CD8-positive, alpha-beta memory T cell (primary cell): Measurements from ENCODE around the gene INHBC. TPM values are rescaled to one million over a fixed set of nuclear protein-coding genes. Genes with fewer than 3 reads are reported as not detected.
A peak's percentile ranks its signal among the peaks of the same experiment; 100 is the strongest.

Source experiments
- CTCF ChIA-PET: fragments of 350-600 bp; sonication (Branson Sonifier 250); formaldehyde crosslinking; loops from one replicate; lab custom pipeline; 2021; ENCODE audit warnings: antibody characterized with exemption; lab: Charles Lee
- POLR2A ChIA-PET: fragments of 350-600 bp; sonication (Branson Sonifier 250); formaldehyde crosslinking; loops from one replicate; lab custom pipeline; 2021; ENCODE audit warnings: antibody characterized with exemption; lab: Charles Lee
- DNase-seq, 5 donors: peaks; one replicate each; pipeline versions ENCODE4 v3.0.0 to v3.0.0-alpha.2; 2020 to 2022; ENCODE audit warnings: mixed read lengths in 1 of 5
- H3K27ac ChIP-seq: one replicate; pipeline ENCODE4 v1.7.0; 2013; ENCODE audit warnings: low read depth, mild to moderate bottlenecking, low read length, moderate library complexity
- H3K27me3 ChIP-seq: 2 replicates; pipeline ENCODE4 v1.7.0; 2013; ENCODE audit warnings: low read length, mild to moderate bottlenecking; ENCODE audit not compliant: insufficient read depth, poor library complexity, severe bottlenecking
- H3K36me3 ChIP-seq: 2 replicates; pipeline ENCODE4 v1.7.0; 2013; ENCODE audit warnings: mild to moderate bottlenecking, low read length, moderate library complexity; ENCODE audit not compliant: insufficient read depth
- H3K4me1 ChIP-seq: 2 replicates; pipeline ENCODE4 v1.7.0; 2013; ENCODE audit warnings: mild to moderate bottlenecking, low read length, moderate library complexity; ENCODE audit not compliant: insufficient read depth
- H3K4me3 ChIP-seq: 2 replicates; pipeline ENCODE4 v1.7.0; 2013; ENCODE audit warnings: mild to moderate bottlenecking, low read length
- H3K9me3 ChIP-seq: 2 replicates; pipeline ENCODE4 v1.7.0; 2013; ENCODE audit warnings: mild to moderate bottlenecking, low read length
- H3K27ac Mint-ChIP-seq, 8 donors: one replicate each; pipeline ENCODE4 v1.8.0; 2020 to 2021; ENCODE audit warnings: mixed read lengths in 8 of 8, mild to moderate bottlenecking in 6 of 8, inconsistent platforms in 3 of 8, moderate library complexity in 3 of 8
- H3K27me3 Mint-ChIP-seq, 2 donors: one replicate each; pipeline ENCODE4 v1.8.0; 2020 to 2021; ENCODE audit warnings: mixed read lengths in 2 of 2, mild to moderate bottlenecking in 1 of 2, moderate library complexity in 1 of 2
- H3K36me3 Mint-ChIP-seq, 3 donors: one replicate each; pipeline ENCODE4 v1.8.0; 2020 to 2021; ENCODE audit warnings: mixed read lengths in 3 of 3, inconsistent platforms in 1 of 3, mild to moderate bottlenecking in 1 of 3
- H3K4me1 Mint-ChIP-seq, 3 donors: one replicate each; pipeline ENCODE4 v1.8.0; 2020 to 2021; ENCODE audit warnings: mixed read lengths in 3 of 3, inconsistent platforms in 1 of 3, mild to moderate bottlenecking in 1 of 3
- H3K4me3 Mint-ChIP-seq, 7 donors: one replicate each; pipeline ENCODE4 v1.8.0; 2020 to 2021; ENCODE audit warnings: mixed read lengths in 7 of 7, mild to moderate bottlenecking in 6 of 7, moderate library complexity in 4 of 7, inconsistent platforms in 2 of 7
- H3K9me3 Mint-ChIP-seq, 5 donors: one replicate each; pipeline ENCODE4 v1.8.0; 2020 to 2022; ENCODE audit warnings: mixed read lengths in 5 of 5, mild to moderate bottlenecking in 3 of 5, moderate library complexity in 2 of 5, inconsistent platforms in 1 of 5
- polyA plus RNA-seq: library from polyadenylated mRNA; unstranded; fragments of 300-500 nt; fragmentation: Illumina TruSeq; gene quantifications from one replicate; pipeline ENCODE4 v1.2.3, GENCODE V29; 2021
- total RNA-seq, 2 experiments: library from RNA; stranded (reverse); gene quantifications; one replicate each; pipeline ENCODE4 v1.2.3, GENCODE V29; 2021

The INHBC gene
- total and polyA plus RNA-seq, 3 experiments from 2014 or later, result 0.11 TPM; not detected in 1

GRCh38 chr12:57450057-57450456 lies 15.5 kb downstream of the INHBC start:
- H3K9me3 ChIP-seq, result no peaks in the 10 kb centered on the region
- no peak for DNase-seq
- Mint-ChIP-seq H3K4me1 (no peaks in the 10 kb centered on the region), H3K27me3 (peaks cover 0 to 3% of the 10 kb centered on the region in 2 donors), H3K4me3 (no peak overlapping the region), H3K27ac (no peak overlapping the region), H3K36me3 (no peaks in the 10 kb centered on the region), H3K9me3 (no peaks in the 10 kb centered on the region)
- no peaks in the 10 kb centered on the region for H3K4me1 ChIP-seq
- H3K4me3 ChIP-seq, result no peak overlapping the region
- ChIA-PET POLR2A (no interaction called here), CTCF (interaction anchor here (1.1 to 3.5 kb wide), 2 partner anchors 8 to 27 kb away, joined by 3 to 19 read pairs; partner anchors contain the start of gene GLI1)
- no peaks in the 10 kb centered on the region for H3K36me3 ChIP-seq
- H3K27ac ChIP-seq, result no peak overlapping the region
- no peaks in the 10 kb centered on the region for H3K27me3 ChIP-seq

DNA sequence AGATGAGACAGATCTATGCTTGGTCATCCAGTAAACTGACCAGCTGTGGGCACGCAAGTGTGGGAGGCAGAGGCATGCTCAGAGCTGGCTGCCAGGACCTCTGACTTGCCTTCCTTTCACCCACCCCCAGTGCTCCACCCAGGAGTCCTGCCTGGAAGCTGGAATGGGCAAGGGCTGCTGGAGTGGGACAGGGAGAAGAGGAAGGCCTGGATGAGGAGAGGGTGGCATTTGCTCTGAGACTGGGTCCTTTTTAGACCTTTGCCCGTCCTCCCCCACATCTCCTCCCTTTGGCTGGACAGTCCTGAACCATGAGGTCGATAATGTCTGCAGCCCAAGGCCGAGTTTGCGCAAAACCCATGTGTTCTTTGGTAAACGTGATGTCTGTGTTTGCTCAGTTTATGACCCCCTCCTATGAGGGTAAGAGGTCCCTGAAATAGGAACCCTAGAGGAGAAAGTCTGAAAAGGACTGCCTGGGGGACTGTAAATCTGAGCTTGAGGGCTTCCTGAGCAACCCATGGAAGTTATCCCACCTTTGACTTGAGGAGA lies 16.7 kb downstream of the INHBC start:
- no peaks in the 10 kb centered on the region for H3K27me3 ChIP-seq
- Mint-ChIP-seq H3K36me3 (no peaks in the 10 kb centered on the region), H3K27me3 (peaks cover 3% of the 10 kb centered on the region in 2 donors), H3K4me1 (peaks cover 3 to 8% (median 5%) of the 10 kb centered on the region in 3 donors), H3K27ac (no peak overlapping the region), H3K4me3 (no peak overlapping the region), H3K9me3 (no peaks in the 10 kb centered on the region)
- H3K9me3 ChIP-seq, result no peaks in the 10 kb centered on the region
- CTCF ChIA-PET, result interaction anchor here (0.7 to 2.5 kb wide), 5 partner anchors 10 to 212 kb away, joined by 3 to 9 read pairs (median 3); partner anchors contain the start of gene INHBC
- H3K4me1 ChIP-seq, result no peaks in the 10 kb centered on the region
- H3K27ac ChIP-seq, result no peak overlapping the region
- POLR2A ChIA-PET, result no interaction called here
- H3K36me3 ChIP-seq, result no peaks in the 10 kb centered on the region
- H3K4me3 ChIP-seq, result no peak overlapping the region
- no peak for DNase-seq

- Mint-ChIP-seq H3K27me3 (peaks cover 3% of the 10 kb centered on the region in 2 donors), H3K4me1 (peaks cover 3 to 8% (median 5%) of the 10 kb centered on the region in 3 donors), H3K36me3 (no peaks in the 10 kb centered on the region), H3K4me3 (no peak overlapping the region), H3K27ac (no peak overlapping the region), H3K9me3 (no peaks in the 10 kb centered on the region)
- DNase-seq, result no peak
- H3K36me3 ChIP-seq, result no peaks in the 10 kb centered on the region
- no peaks in the 10 kb centered on the region for H3K9me3 ChIP-seq
- ChIA-PET CTCF (interaction anchor here (0.7 to 2.6 kb wide), 21 partner anchors 9 to 238 kb away, joined by 3 to 15 read pairs (median 4); partner anchors contain the start of genes B4GALNT1, INHBC, MARS1 and STAC3), POLR2A (no interaction called here)
- H3K27me3 ChIP-seq, result no peaks in the 10 kb centered on the region
- H3K4me3 ChIP-seq, result no peak overlapping the region
- no peaks in the 10 kb centered on the region for H3K4me1 ChIP-seq
- no peak overlapping the region for H3K27ac ChIP-seq
These were observed 17.8 kb downstream of the INHBC start for GRCh38 chr12:57452181-57452936.

DNA sequence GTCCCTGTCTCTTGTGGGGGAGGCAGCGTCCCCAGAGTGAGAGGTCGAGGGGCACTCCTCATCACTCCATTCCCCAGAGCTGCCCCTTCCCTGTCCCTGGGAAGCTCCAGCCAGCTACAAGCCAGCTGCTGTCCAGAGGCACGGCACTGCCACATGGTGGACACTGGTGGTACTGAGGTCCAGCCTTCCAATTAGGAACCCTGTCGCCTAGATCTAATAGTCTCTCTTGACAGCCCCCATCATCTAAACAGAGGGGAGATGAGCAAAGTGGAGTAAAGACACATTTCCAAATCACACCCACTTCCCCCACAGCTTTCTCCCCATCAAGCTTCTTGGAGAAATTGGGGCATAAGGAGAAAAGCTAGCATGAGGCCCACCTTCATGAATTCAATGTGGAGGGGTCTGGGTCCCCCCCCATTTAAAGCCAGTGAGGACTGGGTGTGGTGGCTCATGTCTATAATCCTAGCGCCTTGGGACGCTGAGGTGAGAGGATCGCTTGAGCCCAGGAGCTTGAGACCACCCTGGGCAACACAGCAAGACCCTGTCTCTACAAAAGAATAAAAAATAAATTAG lies 18.4 kb downstream of the INHBC start:
- no peaks in the 10 kb centered on the region for H3K4me1 ChIP-seq
- H3K27ac ChIP-seq, result no peak overlapping the region
- peaks cover 3 to 8% (median 5%) of the 10 kb centered on the region in 3 donors for H3K4me1 Mint-ChIP-seq
- H3K27me3 ChIP-seq, result no peaks in the 10 kb centered on the region
- ChIA-PET POLR2A (no interaction called here), CTCF (interaction anchor here (0.7 to 2.6 kb wide), 19 partner anchors 10 to 239 kb away, joined by 3 to 15 read pairs (median 4); partner anchors contain the start of genes B4GALNT1, INHBC, MARS1 and STAC3)
- no peaks in the 10 kb centered on the region for H3K36me3 ChIP-seq
- no peak for DNase-seq
- H3K4me3 ChIP-seq, result no peak overlapping the region
- H3K36me3 Mint-ChIP-seq, result no peaks in the 10 kb centered on the region
- no peaks in the 10 kb centered on the region for H3K9me3 Mint-ChIP-seq
- H3K27ac Mint-ChIP-seq, result no peak overlapping the region
- no peak overlapping the region for H3K4me3 Mint-ChIP-seq
- peaks cover 3% of the 10 kb centered on the region in 2 donors for H3K27me3 Mint-ChIP-seq
- H3K9me3 ChIP-seq, result no peaks in the 10 kb centered on the region

GRCh38 chr12:57454213-57454565 lies 19.6 kb downstream of the INHBC start:
- POLR2A ChIA-PET, result no interaction called here
- CTCF ChIA-PET, result interaction anchor here (1.2 to 2.6 kb wide), 4 partner anchors 10 to 190 kb away, joined by 3 to 15 read pairs (median 5); no protein-coding TSS in a partner anchor
- Histone ChIP-seq H3K4me3 (no peak overlapping the region), H3K27ac (peak overlapping the region; percentile 51), H3K9me3 (no peaks in the 10 kb centered on the region), H3K27me3 (no peaks in the 10 kb centered on the region), H3K4me1 (peaks cover 7% of the 10 kb centered on the region), H3K36me3 (no peaks in the 10 kb centered on the region)
- H3K27ac Mint-ChIP-seq, result no peak overlapping the region
- no peaks in the 10 kb centered on the region for H3K9me3 Mint-ChIP-seq
- H3K27me3 Mint-ChIP-seq, result peaks cover 3% of the 10 kb centered on the region in 2 donors
- H3K4me1 Mint-ChIP-seq, result peaks cover 11 to 14% (median 12%) of the 10 kb centered on the region in 3 donors
- no peak overlapping the region for H3K4me3 Mint-ChIP-seq
- H3K36me3 Mint-ChIP-seq, result peaks cover 0 to 2% (median 0%) of the 10 kb centered on the region in 3 donors
- no peak for DNase-seq

GRCh38 chr12:57454566-57455373 lies 20.2 kb downstream of the INHBC start, which contains the start of gene INHBE:
INHBE (plus strand) TSS chr12:57455307; CDS start chr12:57455537, 230 bp downstream.
- H3K9me3 ChIP-seq, result no peaks in the 10 kb centered on the region
- peak within 1 kb of the TSS in 3 of 8 donors; percentile 68 to 84 (median 72) for H3K27ac Mint-ChIP-seq
- no peaks in the 10 kb centered on the region for H3K36me3 ChIP-seq
- CTCF ChIA-PET, result interaction anchor here (0.8 to 2.6 kb wide), 13 partner anchors 9 to 241 kb away, joined by 3 to 15 read pairs (median 4); no protein-coding TSS in a partner anchor
- peaks cover 0 to 5% (median 0%) of the 10 kb centered on the region in 3 donors for H3K36me3 Mint-ChIP-seq
- H3K4me1 Mint-ChIP-seq, result peaks cover 14 to 20% (median 15%) of the 10 kb centered on the region in 3 donors
- peaks cover 3 to 4% of the 10 kb centered on the region in 2 donors for H3K27me3 Mint-ChIP-seq
- peaks cover 7% of the 10 kb centered on the region for H3K4me1 ChIP-seq
- H3K4me3 ChIP-seq, result no peak within 1 kb of the TSS
- H3K27me3 ChIP-seq, result no peaks in the 10 kb centered on the region
- H3K9me3 Mint-ChIP-seq, result no peaks in the 10 kb centered on the region
- peak within 1 kb of the TSS in 5 of 7 donors; percentile 52 to 71 (median 64) for H3K4me3 Mint-ChIP-seq
- no peak for DNase-seq
- peak within 1 kb of the TSS; percentile 51 for H3K27ac ChIP-seq
- POLR2A ChIA-PET, result interaction anchor here (0.5 kb wide), 1 partner anchor 34 kb away, joined by 3 read pairs; no protein-coding TSS in a partner anchor
